HG02885 (cell line): ENCODE data around the gene FAM120B.
A peak's percentile ranks its signal among the peaks of the same experiment; 100 is the strongest.
"Not testable (repeated sequence)": the region's sequence is repeated elsewhere in the genome, so short reads cannot be mapped to it uniquely, and the experiment has no call there.

Experiments used
- ATAC-seq: cut with Tn5 transposase; IDR thresholded peaks from one replicate; pipeline ENCODE4 v1.9.1; 2021; ENCODE audit warnings: mild to moderate bottlenecking; ENCODE audit not compliant: unreplicated experiment, poor library complexity

Gene FAM120B, protein sequence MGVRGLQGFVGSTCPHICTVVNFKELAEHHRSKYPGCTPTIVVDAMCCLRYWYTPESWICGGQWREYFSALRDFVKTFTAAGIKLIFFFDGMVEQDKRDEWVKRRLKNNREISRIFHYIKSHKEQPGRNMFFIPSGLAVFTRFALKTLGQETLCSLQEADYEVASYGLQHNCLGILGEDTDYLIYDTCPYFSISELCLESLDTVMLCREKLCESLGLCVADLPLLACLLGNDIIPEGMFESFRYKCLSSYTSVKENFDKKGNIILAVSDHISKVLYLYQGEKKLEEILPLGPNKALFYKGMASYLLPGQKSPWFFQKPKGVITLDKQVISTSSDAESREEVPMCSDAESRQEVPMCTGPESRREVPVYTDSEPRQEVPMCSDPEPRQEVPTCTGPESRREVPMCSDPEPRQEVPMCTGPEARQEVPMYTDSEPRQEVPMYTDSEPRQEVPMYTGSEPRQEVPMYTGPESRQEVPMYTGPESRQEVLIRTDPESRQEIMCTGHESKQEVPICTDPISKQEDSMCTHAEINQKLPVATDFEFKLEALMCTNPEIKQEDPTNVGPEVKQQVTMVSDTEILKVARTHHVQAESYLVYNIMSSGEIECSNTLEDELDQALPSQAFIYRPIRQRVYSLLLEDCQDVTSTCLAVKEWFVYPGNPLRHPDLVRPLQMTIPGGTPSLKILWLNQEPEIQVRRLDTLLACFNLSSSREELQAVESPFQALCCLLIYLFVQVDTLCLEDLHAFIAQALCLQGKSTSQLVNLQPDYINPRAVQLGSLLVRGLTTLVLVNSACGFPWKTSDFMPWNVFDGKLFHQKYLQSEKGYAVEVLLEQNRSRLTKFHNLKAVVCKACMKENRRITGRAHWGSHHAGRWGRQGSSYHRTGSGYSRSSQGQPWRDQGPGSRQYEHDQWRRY

DNA sequence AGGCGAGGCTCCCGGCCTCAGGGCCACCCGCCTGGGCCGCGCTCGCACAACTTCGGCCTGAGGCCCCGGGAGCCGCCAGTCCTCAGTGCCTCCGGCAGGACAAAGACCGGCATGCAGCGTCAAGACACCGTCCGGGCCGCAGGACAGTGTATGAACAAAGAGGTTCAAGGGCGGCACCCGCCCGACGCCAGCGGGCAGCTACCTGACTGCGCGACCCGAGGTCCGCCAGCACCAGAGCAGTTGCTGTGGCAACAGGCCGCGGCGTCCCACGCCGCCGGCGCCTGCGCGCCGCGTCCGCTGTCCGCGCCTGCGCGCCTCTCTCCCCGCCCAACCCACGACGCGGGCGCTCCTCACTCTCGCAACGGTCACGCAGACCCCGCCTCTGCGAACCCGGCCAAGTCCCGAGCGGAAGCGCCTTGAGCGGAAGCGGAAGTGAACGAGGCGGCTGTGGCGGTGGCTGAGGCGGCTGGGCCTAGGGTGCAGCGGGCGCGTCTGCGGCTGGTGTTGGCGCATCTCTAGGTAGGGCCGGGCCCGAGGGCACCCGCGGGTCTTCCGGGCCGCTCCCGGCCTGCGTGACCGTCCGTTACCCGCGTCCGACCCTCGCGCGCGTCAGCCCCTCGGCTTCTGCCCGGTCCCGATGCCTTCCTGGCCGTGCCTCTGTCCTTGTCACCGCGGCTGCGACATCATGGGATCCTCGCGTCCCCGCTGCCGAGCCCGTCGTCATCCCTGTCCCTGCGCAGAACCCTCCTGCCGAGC, at the start of gene FAM120B:
FAM120B (plus strand) TSS at position 435 of the 756 bp plus-strand sequence. CDS start 10,633 bp downstream, outside the sequence.
- ATAC-seq, result peak; percentile 98

DNA sequence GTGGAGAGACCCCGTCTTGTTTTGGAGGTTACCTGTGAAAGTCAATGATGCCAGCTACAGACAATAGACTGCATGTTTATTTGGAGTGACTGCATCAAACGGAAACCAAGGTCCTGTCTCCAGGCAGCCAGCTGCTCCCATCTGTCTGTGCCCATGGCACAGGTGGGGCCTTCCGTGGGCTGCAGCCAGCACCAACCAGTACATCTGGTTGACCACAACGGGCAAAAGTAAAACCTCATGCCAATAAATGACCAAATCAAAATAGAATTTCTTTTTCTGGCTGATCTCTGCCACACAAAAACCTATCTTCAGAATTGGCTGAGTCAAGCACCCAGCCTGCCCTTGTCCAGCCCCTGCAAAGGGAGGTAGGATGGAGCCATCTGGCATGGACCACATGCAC, 49.2 kb upstream of the FAM120B start:
- no peak for ATAC-seq

DNA sequence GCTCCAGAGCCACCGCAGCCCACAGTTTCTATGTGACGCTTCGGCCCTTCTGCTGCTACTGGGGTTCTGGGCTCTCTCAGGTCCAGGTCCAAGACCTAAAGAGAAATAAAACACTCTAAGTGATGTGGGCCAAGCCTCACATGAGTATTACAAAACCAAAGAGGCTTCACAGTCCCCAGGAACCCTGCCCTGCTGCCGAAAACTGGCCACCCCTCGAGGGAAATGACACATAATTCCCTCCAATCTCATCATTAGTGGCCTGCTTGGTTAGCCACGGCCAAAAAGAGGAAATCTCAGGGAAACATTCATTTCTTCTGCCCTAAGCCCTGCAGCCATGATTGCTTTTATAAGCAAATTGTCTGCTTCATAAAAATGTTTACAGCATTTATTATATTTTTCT, 48.2 kb upstream of the FAM120B start:
- no peak for ATAC-seq

DNA sequence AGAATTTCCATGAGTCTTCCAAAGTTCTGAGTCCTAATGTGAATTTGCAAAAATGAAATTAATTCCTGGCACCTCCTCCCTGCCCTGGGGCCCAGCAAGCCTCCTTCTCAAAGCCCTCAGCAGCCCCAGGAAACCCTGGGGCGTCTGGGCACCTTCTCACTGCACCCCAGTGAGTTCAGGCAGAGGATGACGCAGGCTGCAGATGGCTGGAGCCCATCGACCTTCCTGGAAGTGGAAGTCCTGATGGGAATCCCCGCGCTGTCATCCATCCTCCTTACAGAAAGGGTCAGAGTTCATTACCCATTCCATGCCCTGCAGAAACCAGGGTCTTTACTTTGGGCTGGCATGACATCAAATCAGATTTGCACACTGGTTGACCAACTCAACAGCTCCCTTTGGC, 47.3 kb upstream of the FAM120B start:
- no peak for ATAC-seq

DNA sequence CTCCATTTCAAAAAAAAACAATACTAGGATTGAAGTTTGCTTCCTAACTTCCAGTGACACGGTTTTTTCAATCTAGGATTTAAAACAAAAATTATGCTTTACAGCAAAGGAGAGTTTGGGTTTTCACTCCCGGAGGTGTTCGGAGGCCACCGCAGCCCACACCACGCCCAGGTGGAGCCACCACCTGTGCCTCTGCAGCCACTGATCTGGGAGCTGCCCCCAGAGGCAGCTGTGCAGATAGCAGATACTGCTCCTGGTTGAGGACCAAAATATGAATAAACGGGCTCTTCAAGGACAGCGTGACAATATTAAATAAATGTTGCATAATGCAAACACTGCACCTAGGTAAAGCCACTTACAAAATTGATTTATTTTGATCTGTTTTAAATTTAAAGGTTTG, 45.9 kb upstream of the FAM120B start:
- ATAC-seq, result no peak

DNA sequence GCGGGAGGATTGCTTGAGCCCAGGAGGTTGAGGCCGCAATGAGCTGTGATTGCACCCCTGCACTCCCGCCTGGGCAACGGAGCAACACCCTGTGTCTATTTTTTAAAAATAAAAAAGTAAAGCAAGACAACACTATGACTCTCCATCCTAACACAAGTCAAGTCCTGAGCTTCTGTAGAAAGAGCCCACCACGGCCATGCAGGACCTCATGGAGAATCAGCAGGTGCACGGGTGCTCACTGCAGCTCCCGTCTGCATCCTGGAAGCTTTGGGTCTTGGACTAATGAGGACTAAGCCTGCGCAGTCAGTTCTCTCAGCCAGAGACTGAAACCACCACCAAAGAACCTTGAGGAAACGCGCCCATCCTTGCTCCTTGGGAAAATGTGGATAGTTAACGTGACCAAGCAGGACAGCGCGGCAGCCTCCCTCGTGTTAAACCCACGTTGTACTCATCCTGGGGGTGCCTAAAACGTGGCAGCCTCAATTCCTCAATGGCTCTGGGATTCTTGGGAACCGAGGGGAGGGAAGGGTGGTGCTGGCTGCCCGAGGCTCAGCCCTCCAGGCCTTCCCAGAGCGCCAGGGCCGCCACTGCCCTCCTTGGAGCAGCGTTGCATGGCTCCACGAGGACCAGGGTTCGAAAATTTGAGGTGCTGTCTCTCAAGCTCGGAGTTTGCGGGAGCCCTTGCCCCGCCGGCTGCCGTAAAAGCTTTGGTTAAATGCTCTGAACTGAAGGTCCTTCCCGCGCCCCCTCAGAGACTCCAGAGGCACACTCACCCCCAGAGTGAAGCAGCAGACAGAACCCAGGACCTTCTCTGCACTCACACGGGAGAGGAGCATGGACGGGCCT, 44.7 kb upstream of the FAM120B start:
- no peak for ATAC-seq

DNA sequence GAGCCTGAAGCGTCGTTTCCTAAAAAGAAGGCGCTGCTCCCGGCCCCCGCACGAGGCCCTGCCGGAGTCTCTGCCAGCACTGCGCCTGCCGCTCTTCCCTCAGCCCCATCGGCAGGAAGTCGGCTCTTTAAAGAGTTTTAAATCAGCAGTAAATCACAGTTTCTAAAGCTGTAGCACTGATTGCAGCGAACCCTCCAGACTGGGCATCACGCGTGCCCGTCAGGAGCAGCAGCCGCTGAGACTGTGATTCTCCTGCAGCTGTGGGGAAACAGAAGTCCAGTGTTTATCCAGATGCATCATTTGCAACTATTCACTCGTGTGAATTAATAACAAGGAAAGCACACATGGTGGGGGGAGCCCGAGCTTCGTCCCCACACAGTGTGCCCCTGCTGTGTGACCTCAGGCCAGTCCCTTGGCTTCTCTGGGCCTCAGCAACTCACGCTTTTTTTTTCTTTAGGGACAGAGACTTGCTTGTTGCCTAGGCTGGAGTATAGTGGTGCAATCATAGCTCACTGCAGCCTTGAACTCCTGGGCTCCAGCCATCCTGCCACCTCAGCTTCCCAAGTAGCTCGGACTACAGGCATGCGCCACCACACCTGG, 44.0 kb upstream of the FAM120B start:
- no peak for ATAC-seq

DNA sequence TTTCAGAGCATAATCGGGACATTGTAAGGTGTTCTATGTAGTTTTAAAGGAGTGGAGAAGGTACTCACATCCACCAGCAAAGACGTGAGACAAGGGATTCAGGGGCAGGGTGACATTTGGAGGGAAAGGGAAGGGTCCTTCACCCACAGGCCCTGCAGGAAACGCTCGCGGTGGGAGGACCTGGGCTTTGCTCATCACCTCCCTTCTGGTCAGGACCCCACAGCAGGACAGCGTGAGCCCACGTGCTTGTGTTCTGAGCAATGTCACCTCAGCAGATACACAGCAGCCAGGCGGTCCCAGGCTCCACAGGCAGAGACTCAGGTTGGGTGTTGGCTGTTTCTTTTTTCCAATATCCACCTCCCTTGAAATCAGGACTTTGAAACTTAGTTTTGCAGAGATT, 43.1 kb upstream of the FAM120B start:
- no peak for ATAC-seq

DNA sequence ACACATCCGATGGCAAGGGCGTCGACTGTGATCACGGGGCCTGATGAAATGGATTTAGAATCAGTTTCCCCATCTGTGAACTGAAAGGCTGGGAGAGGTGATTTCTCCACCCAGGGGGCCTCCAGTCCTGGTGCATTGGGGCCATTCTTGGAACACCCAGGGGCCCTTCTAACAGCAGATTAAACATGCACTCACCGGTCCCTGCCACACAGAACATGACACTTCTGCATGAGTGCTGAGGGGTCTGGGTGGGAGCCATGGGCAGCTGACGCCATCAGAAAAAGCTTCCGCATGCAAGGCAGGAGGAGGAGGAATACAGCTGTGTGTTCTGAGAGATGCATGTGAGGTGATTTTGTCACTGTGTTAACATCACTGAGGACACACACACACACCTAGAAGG, 42.5 kb upstream of the FAM120B start:
- no peak for ATAC-seq

DNA sequence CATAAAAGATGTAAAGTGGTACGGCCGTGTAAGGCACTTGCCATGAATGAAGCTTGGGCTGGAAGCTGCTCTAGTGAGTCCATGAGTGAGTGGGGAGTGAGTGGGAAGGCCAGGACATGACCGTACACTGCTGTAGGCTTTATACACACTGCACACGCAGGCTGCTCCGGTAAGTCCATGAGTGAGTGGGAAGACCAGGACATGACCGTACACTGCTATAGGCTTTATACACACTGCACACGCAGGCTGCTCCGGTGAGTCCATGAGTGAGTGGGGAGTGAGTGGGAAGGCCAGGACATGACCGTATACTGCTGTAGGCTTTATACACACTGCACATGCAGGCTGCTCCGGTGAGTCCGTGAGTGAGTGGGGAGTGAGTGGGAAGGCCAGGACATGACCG, 41.9 kb upstream of the FAM120B start:
- not testable (repeated sequence) for ATAC-seq

DNA sequence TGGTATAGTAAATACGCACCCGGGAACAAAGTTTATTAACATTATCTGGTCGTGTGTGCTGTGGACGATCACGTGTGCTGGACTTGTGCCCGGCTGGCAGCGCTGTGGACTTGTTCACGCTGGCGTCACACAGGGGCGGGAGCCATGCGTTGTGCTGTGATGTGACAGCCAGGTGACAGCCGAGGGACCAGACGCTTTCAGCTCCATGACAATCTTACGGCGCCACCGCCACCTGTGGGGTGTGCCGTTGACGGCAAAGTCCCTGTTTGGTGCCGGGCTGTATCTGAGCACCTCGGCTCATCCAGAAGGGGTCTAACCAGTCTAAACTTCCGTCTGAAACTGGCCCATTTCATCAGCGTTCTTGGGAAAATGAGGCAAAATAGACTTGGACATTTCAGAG, 40.9 kb upstream of the FAM120B start:
- no peak for ATAC-seq

DNA sequence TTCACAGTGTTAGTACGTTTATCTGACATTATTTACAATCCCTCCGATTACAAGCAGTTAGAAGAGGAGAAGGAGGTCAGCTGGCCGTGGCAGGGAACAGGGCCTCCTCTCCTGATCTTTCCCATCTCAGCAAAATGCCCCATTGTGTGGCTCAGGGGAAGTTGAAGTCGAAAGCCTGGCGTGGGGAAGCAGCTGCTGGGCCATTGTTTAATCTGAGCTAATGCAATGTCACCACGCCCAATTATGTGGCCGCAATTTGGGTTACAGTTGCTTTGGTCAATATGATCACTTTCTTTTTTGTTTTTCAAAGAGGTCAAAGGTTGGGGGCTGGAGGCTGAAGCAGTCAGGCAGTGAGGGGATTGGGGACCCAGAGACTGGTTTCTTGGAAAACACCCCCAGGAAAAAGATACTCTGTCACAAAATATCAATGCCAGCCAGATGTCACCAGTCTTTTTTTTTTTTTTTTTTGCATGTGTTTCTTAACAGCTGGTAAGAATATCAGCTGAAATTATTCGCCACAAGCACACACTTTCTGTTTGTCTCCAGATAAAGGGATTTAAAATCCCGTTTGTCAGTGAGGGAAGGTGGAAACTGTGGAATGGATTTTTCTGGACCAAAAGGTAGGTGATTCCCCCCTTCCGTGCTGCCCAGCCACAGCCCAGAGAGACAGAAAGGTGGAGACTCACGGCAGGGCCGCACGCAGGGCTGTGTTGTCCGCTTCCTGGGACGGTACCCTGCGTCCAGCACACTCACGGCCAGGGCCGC, 40.3 kb upstream of the FAM120B start:
- no peak for ATAC-seq

DNA sequence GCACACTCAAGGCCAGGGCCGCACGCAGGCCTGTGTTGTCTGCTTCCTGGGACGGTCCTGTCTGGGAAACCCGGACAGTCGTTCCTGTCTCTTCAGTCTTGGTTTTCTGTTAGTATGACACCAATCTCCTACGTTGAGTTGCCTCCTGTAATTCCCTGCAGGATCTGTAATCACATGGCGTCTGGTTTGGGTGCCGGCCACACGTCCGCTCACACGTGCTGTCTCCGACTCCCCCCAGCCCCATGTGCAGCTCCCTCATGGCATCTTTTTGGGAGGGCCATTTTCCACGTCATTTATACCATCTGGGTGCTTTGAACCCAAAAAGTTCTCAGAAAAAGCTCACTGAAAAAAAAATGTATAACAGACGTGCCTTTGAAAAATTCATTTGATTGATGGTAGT, 38.9 kb upstream of the FAM120B start:
- no peak for ATAC-seq

DNA sequence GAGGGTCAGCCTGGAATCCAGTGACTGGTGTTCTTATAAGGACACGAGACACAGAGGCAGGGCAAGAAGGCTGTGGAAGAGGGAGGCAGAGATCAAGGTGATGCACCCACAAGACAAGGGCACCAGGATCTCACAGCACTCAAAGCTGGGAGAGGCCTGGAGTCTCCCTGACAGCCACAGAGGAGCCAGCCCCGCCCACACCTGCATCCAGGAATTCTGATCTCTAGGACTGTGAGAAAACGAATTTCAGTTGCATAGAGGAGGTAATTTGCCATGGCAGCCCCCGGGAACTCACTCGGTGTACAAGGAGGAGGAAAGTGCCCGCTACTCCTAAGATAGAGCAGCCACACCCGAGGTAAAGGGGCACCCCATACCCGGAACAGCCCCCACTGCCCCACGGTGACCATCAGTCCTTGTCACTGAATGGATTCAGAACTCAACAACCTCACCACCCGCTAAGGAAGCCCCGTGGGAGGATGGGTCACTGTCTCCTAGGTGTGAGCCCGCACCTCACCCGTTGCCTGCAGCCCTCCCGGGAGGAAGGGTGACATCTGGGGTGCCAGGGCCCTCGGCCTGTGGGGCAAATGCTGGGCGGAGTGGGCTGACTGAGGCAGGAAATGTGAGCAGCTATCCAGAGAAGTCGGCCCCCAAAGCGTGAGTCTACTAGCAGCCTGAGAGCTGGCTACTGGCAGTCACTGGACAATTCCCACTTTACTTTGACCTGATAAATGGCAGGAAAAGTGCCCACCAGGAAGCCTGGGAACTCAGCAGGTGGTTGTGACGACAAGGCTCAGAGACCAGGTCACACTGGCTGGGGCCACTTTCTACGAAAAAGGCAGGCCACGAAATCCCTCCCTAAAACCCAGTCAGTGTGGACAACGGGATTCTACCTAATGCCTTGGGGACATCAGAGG, 38.1 kb upstream of the FAM120B start:
- no peak for ATAC-seq

DNA sequence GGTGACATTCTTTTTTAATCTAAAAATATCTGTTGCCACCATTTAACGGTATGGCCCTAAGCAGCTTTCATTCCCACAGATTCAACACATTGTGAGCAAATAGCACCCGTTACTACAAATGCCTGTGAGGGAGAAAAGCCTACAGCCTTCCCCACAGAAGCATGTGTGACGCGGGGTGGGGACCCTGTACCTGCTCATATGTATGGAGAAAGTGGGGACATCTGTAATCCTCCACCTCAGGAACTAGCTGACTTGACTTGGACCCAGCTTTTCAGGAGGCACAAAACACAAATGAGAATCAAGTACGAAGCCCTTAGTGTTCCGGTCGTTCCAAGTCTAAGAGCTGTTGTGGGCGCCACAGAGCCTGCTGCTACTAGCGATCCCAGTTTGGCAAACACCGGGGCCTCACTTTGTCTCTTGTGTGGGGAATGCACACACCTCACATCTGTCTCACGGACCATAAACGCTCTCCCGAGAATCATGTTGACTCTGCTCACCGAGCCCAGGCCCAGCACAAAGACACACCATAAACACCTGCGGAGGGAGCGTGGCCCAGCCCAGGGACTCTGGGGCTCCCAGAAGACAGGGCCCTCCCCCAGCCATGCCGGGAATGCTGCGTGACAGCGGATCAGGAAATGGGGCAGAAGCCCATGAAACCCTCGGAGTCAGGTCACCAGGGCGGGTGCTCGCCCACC, 37.3 kb upstream of the FAM120B start:
- no peak for ATAC-seq

DNA sequence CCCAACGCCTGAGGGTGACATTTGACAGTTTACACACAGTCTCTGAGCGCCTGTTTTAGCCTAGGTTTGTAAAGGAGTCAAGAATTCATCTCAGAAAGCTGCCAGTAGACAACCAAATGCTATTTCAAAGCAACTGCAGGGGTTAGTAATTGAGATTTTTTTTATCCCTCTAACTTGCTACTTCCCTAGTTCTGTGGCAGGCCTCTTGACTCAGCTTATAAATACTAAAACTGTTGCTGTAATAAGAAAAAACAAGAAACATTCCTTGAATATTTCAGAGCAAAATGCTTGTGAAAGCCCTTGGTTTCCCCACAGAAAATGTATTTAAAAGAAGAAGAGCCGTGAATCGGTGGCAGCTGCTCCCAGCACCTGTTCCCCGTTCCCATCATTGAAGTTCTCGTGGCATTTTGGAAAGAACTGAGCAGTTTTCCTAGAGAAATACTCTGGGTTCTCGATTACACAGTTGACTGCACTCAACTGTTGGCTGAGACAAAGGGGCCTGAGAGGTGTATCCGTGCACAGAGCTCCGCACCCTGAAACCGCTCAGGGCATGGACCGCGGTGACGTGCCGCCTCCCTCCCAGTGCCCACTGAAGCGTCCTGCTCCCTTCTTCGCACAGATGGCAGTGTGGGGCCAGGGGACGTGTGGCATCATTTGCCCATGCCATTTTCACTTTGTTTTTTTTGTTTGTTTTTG, 36.6 kb upstream of the FAM120B start:
- ATAC-seq, result no peak
